GM18858 (cell line): Measurements from ENCODE around the gene ITSN2.
"Not testable (repeated sequence)": the region's sequence is repeated elsewhere in the genome, so short reads cannot be mapped to it uniquely, and the experiment has no call there.

Experiments used
- ATAC-seq: cut with Tn5 transposase; IDR thresholded peaks from one replicate; pipeline ENCODE4 v1.9.1; 2021; ENCODE audit not compliant: unreplicated experiment

ITSN2 gene

DNA sequence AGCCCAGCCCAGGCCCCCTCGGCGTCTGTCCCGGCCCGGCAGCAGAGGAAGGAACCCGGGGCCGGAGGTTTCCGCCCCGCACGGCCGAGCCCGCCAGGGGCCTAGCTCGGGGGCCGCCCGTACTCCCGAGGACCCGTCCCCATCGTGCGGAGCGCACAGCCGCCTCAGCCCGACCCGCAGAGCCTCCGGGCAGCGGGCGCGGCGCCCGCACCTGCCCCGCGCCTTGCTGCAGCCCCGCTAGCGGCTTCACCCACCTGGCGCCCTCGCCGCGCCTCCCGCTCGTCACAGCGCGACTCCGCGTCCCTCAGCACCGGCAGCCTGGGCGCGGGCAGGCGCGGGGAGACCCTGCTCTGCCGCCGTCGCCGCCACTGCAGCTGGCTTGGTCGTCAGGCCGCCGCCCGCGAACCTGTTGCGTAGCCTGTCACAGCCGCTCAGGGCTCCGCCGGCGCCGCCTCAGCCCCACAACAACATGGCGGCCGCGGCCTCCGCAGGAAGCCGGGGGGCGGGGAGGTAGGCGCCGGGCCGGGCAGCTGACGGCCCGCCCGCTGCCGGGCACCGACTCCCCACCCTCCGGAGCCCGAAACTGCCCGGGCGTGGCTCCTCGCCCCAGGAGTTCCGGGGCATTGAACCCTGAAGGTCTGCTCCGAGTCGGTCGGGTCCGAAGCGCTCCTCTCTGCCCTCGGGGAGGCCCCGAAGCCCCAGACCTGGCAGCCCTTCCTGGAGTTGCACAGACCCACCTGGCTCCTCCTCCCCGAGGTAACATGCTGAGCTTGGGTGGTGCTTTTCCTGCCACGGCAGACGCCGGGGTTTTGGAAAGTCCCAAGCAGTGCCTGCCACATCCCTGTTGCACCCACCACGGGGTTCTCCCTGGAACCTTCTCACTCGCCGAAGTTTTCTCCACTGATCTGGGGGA lies at the start of gene ITSN2:
TSS of gene ITSN2 (minus strand) at position 487 of the 913 bp plus-strand sequence. CDS start 32,454 bp downstream, outside the sequence.
- peak; percentile 69 for ATAC-seq

DNA sequence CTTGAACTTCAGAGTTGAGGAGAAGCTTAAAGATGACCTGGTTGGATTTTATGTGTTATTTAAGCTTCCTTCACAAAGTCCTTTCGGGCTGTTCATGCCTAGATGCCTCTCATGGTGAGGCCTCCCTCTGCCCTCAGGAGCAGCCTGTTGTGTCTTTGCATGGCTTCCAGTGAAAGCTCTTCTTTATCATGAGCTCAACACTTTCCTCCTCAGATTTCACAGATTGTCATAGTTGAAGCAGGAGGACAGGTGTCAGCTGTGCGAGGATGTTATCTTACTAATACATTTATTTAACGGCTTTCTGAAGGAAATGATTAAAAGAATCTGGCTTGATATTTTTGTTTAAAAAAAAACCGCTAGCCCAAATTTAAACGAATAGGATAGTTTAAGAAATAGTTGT lies 48.8 kb upstream of the ITSN2 start:
- ATAC-seq, result no peak

DNA sequence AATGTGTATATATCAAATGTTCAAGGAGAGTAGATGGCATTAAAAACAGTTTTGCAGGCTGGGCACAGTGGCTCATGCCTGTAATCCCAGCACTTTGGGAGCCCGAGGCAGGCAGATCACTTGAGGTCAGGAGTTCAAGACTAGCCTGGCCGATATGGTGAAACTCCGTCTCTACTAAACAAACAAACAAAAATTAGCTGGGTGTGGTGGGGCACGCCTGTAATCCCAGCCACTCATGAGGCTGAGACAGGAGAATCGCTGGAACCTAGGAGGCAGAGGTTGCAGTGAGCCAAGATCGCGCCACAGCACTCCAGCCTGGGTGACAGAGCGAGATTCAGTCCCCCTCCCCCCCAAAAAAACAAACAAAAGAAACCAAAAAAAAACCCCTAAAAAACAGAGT lies 48.4 kb upstream of the ITSN2 start:
- not testable (repeated sequence) for ATAC-seq

DNA sequence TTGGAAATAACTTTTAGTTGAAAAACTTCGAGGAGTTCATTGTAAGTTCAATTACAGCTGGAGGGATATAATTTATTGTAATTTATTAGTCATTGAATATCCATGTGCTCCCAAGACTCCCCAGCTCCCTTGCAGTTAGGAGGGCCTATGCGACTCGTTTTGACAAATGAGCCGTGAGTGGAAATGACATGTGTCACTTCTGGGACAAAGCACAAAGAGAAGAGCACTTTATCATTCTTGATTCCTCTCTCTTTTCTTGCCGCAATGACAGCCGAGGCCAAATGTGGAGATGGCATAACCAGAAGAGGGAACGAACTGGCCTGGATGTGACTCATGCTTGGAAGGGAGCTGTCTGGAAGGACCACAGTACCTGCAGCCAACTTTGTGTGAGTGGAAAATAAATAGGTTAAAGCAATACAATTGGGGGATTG lies 44.2 kb upstream of the ITSN2 start:
- no peak for ATAC-seq

DNA sequence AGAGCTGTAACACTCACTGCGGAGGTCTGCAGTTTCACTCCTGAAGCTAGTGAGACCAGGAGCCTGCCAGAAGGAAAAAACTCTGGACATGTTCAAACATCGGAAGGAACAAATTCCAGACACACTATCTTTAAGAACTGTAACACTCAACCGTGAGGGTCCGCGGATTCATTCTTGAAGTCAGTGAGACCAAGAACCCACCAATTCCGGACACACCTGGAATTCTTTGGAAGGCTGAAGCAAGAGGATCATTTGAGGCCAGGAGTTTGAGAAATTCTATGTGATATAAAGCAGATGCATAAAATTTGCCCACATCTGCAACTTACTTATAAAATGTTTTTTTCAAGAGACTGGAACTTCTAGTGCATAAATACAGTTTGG lies 43.5 kb upstream of the ITSN2 start:
- no peak for ATAC-seq

DNA sequence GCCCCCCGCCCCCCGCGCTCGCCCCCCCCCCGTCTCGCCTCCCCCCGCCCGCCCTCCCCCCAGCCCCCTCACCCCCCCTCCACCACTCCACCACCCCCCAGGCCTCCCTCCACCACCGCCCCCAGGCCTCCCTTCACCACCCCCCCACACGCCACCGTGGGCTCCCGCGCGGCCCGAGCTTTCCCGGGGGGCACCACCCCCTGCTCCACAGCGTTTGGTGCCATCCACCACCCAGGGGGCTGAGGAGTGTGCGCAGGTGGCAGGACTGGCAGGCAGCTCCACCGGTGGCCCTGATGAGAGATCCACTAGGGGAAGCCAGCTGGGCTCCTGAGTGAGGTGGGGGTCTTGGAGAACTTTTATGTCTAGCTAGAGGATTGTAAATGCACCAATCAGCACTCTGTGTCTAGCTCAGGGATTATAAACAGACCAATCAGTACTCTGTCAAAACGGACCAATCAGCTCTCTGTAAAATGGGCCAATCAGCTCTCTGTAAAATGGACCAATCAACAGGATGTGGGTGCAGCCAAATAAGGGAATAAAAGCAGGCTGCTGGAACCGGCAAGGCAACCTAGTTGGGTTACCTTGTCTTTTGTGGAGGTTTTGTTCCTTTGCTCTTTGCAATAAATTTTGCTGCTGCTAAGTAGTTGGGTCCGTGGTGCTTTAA lies 43.0 kb upstream of the ITSN2 start:
- ATAC-seq, result no peak

DNA sequence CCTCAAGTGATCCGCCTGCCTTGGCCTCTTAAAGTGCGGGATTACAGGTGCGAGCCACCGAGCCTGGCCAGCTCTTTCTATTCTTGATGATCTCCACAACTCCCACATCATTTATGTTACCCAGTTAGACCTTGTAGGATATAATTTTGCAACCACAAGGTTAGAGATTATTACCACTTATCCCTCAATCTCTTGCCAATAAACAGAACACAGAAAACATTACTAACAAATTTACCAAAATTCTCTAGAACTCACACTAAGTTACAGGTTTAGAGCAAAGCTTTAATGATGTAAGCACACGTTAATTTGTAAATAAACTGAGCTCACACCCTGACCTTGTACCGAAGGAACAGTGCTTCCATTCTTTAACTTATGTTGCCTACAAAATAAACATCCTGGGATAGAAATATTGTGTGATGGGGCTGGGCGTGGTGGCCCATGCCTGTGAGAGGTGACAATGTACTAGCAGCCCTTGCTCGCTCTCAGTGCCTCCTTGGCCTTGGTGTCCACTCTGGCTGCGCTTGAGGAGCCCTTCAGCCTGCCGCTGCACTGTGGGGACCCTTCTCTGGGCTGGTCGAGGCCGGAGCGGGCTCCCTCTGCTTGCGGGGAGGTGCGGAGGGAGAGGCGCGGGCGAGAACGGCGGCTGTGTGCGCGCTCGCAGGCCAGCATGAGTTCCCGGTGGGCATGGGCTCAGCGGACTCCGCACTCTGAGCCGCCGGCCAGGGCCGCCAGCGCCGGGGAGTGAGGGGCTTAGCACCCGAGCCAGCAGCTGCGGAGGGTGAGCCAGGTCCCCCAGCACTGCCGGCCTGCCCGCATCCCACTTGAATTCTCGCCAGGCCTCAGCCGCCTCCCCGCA lies 42.1 kb upstream of the ITSN2 start:
- ATAC-seq, result no peak

DNA sequence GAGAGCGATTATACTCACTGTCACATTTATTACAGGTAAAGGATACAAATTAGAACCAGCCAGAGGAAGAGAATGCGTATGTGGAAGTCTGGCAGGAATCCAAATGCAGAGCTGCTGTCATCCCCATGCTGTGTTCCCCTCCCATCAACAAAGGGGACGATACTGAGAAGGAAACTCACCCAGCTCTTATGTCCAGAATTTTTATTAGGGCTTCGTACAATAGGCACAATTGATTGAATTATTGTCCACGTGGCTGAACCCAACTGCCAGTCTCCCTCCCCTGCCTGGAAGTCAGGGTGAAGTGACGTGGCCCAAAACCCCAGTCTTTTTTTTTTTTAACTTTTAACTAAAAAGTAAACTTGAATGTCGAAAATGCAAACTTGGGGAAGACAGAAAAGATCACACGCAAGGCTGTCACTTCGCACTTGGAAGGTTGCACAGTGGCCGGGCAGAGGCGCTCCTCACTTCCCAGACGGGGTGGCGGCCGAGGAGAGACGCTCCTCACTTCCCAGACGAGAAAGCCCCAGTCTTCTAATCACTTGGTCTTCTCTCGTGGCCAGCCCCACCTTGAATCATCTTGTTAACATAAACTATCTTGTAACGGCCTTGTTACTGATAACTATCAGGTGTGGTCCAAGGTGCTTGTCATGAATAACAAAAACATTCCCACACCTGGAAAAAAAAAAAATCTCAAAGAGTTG lies 40.0 kb upstream of the ITSN2 start:
- no peak for ATAC-seq

DNA sequence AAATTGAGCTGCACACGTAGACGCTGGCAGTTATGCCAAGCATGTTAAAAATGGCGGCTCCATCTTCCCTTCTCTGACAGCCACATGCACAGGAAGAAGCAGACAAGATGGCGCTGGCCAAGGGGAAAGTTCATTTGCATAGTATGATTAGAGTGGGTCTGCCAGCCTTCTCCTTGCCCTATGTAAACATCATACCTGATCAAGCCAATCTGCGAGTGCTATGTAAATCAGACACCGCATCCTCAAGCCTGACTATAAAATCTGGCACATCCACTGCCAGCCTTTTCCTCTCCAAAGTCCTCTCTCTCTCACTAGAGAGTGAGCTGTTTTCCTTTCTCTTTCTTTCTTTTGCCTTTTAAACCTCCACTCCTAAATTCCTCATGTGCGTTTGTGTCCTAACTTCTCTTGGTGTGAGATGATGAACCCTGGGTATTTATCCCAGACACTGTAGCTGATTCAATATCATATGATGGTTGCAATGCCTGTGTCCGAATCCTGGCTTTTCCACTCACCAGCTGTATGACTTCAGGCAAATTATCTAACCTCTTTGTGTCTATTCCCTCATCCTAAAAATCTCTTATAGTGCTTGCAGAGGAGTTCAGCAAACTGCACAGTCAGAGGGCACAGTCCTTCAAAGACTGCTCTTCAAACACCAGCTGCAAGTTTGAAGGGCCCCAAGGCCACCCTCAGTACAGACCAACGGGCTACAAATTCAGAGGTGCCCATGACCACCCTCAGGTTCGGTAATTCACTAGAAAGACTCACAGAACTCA lies 39.3 kb upstream of the ITSN2 start:
- ATAC-seq, result no peak

DNA sequence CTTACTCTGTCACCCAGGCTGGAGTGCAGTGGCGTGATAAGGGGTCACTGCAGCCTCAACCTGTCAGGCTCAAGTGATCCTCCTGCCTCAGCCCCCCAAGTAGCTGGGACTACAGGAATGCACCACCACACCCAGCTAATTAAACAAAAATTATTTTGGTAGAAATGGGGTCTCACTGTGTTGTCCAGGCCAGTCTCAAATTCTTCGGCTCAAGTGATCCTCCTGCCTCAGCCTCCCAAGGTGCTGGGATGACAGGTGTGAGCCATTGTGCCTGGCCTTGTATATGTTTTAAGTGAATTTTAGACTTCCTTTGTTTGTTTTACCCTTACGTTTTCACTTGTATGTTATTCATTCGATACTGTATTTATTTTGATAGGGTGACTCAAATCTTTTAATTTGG lies 34.7 kb upstream of the ITSN2 start:
- no peak for ATAC-seq

DNA sequence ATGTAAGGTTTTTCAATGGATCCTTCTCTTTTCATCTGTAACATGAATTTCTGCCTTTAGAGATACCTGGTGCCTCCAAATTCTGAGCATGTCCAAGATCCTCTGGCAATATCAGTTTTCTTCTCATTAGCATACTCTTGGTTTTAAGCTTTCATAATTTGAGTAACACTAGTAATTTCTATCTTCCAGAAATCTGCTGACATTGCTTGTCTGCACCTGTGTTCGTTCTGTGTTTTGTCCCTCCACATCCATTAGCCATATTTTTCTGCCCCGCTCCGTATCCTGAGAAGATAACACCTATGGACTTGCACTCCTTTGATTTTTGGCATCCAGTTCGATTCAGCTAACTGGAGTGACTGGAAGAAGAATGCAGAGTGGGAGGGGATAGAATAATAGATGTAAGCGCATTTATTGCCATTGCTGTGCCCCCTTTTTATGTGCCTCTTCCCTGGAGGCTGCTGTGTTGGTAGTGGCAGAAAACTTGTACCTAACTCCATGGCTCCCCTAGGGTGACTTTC lies 32.3 kb upstream of the ITSN2 start:
- no peak for ATAC-seq

DNA sequence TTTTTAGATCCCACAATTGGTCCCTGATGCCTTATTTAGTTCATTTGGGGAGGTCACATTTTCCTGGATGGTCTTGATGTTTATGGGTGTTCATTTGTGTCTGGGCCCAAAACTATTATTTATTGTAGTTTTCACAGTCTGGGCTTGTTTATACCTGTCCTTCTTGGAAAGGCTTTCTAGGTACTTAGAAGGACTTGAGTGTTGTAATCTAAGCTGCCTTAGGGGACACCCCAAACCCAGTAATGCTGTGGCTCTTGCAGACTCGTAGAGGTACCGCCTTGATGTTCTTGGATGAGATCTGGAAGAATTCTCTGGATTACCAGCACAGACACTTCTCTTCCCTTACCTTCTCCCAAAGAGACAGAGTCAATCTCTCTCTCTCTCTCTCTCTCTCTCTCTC lies 25.0 kb upstream of the ITSN2 start:
- no peak for ATAC-seq

DNA sequence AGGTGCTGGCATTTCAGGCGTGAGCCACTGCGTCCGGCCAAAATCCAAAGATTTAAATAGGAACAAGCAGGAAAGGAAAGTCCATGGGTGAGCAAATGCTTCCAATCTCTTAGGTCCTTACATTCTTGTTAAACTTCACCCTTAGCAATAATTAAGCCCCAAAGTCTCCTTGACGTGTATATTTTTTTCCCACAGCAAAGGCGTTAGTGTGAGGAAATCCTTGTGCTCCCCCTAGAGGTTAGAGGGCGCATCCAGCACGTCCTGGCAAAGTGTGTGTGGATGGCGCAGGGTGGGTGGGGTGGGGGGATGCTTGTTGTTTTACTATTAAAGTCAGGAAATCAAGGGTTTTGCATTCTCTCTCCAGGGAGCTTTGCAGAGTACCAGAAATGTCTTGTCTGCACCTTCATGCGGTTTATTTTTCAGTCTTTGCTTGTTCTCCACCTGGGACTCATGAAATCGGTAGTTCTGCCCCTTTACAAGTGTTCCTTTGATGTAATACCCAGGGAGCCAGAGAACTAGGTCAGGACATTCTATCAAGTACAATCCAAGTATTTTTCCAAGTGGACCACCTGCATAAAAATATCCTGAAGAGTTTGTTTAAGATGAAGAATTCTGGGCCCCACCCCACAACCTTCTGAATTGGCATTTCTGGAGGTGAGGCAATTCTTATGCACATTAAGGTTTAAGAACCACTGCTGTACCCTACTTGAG lies 22.2 kb upstream of the ITSN2 start:
- ATAC-seq, result no peak

DNA sequence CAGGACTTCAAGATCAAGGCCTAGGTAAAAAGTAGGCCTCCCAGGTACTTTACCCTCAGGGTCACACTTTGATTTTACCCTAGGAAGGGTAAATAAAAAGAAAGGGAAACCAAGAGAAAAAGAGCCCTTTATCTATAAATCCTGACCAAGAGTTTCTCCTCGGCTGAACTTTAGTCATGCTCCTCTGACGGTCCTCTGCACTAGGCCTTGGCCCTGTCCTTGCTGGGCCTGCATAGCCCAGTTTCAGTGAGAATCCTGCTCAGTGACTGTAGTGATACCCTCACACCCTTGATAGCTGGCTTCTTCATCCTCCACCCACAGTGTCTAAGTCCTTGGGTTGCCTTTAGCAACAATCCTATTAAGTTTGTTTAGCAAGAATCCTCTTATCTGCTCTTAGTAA lies 20.5 kb upstream of the ITSN2 start:
- ATAC-seq, result no peak

DNA sequence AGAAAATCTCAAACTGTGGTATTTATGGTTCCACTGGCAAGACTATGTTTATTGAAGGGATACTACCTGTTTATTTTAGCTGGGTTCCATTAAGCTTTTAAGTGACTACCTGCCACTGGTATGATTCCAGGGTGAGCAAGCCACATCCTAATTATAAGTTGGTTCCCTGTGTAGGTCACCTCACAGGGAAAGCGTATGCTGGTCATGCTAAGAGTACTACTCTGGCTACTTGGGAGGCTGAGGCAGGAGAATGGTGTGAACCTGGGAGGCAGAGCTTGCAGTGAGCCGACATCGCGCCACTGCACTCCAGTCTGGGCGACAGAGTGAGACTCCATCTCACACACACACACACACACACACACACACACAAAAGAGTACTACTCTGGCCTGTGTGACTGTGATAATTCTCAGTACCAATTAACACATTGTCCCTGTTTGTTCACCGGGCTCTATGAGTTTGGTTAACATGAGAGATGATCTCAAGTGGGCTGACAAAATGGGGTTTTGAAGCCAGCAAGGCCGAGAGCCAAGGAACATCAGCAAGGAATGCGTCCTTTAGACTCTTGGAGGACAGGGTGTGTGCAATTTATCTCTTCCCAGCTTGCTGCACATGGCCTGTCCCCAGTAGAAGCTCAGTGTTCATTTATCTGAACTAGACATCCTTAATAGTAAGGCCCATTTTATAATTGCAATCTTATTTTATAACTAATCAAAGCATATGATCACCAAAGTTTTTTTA lies 15.2 kb upstream of the ITSN2 start:
- ATAC-seq, result no peak

DNA sequence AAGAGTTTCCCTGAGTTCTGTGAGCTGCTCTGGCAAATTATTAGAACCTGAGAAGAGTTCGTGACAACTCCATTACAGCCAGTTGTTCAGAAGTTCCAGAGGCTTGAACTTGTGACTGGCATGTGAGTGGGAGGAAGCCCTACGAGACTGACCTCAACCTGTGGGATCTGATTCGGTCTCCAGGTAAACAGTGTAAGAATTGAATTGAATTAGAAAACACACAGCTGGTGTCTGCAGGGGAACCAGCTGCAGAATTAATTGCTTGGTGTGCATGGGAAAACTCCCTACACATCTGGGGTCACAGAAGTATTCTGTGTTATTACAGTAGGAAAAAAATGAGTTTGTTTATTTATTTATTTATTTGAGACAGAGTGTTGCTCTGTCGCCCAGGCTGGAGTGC lies 14.0 kb upstream of the ITSN2 start:
- no peak for ATAC-seq

DNA sequence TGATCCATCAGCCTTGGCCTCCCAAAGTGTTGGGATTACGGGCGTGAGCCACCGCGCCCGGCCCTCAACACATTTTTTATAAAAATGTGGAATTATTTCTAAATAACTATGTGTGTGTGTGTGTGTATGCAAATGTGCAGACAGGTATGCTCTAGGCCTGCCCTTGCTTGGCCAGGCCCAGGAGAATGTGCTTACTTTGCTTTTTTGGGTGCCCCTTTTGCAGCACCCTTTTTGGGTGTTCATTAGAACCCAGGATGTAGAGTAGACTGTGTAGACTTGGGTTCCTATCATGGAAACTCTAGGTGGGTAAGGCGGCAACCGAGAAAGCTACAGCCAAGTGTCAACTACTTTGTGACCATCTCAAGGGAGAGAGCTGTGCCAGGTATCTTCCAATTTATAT lies 11.7 kb upstream of the ITSN2 start:
- no peak for ATAC-seq

DNA sequence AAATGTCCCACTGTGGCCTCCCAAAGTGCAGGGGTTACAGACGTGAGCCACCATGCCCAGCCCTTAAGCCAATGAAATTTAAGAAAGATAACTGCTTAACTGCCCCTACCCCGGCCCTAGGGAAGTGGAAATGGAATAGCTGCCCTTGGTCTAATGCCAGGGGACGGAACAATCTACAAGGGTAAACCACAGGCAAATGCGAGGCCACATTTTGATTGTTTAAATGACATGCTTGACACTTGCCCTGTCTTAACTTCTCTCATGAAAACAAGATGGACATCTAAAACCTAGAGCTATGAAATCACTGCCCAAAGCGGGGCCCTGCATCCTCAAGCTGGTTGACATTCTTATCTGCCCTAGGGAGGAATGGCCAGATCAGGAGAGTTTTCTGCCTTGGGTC lies 5.5 kb upstream of the ITSN2 start:
- ATAC-seq, result no peak

DNA sequence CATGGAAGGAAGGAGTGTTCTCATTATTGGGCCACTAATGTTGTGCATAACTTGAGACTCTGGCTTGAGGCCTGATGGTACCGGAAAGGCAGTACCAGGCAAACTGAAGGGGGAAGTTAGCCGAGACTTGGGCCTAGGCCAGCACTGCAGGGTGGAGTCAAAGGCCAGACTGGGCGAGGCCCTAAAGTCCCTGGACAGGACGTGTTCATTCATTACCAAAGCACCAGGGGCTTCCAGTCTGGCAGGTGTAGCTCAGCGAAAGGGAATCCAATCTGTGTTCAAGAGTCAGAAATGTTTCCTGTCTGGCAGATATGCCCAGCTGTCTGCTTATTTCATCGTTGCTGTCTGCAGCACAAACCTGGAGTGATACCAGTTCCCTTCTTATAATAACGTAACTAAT lies 4.7 kb upstream of the ITSN2 start:
- ATAC-seq, result no peak
